A549 (cell line): ENCODE results near the gene TIAM2. TPM values are rescaled to one million over a fixed set of nuclear protein-coding genes. Genes with fewer than 3 reads are reported as not detected.

Experiments
- ATAC-seq, 2 experiments: fragments of 200-7000 bp in 1 of 2; fragments of >200 bp in 1 of 2; cut with Nextera tagmentation in 1 of 2; cut with Tn5 transposase in 1 of 2; 3 replicates each; pipeline versions ENCODE4 v1.8.0 to v1.9.1; 2018 to 2020; ENCODE audit warnings: mild to moderate bottlenecking in 1 of 2, moderate library complexity in 1 of 2
- CTCF ChIA-PET: fragments of 300-600 bp; sonication (Branson Sonifier 250); formaldehyde crosslinking; extraction: SDS; loops from one replicate; lab custom pipeline; 2021; ENCODE audit warnings: antibody characterized with exemption, inconsistent platforms; lab: Yijun Ruan, JAX
- POLR2A ChIA-PET: fragments of 350-600 bp; formaldehyde crosslinking; extraction: SDS; loops from one replicate; lab custom pipeline; 2021; ENCODE audit warnings: antibody characterized with exemption, inconsistent platforms; lab: Yijun Ruan, JAX
- DNase-seq, 2 experiments: peaks; one replicate each; pipeline versions ENCODE4 v3.0.0 to v3.0.0-alpha.2; 2011 to 2016; ENCODE audit warnings: low read depth in 1 of 2, low spot score in 1 of 2
- FAIRE-seq: peaks from 2 replicates; lab custom pipeline; 2011; peaks lifted over from hg19 to GRCh38; lab: Jason Lieb, UNC
- H3K27ac ChIP-seq, 2 experiments: fragments of >200 bp; sonication (Bioruptor Twin); formaldehyde crosslinking; 3 replicates each; pipeline ENCODE4 v1.5.1; 2016 to 2017
- H3K4me1 ChIP-seq: fragments of >200 bp; sonication (Bioruptor Twin); formaldehyde crosslinking; 3 replicates; pipeline ENCODE4 v1.6.1; 2016
- H3K4me2 ChIP-seq: fragments of >200 bp; sonication (Bioruptor Twin); formaldehyde crosslinking; 3 replicates; pipeline ENCODE4 v1.6.1; 2016
- H3K4me3 ChIP-seq: fragments of >200 bp; sonication (Bioruptor Twin); formaldehyde crosslinking; 3 replicates; pipeline ENCODE4 v1.5.1; 2016
- H3K9me3 ChIP-seq: fragments of >200 bp; sonication (Bioruptor Twin); formaldehyde crosslinking; 3 replicates; pipeline ENCODE4 v1.6.1; 2016
- ATOH8 ChIP-seq: fragments of 250-450 bp; sonication (Bioruptor Pico); IDR thresholded peaks from 2 replicates; pipeline ENCODE4 v1.5.0; 2020; ENCODE audit warnings: low read depth, mild to moderate bottlenecking, moderate library complexity
- CBX8 ChIP-seq: fragments of 200-600 bp; sonication (generic); IDR thresholded peaks from 2 replicates; pipeline ENCODE4 v1.6.1; 2016
- CEBPB ChIP-seq, 2 experiments: fragments of >200 bp in 1 of 2; sonication (Bioruptor Twin) in 1 of 2; formaldehyde crosslinking in 1 of 2; IDR thresholded peaks; 2 replicates each; pipeline ENCODE4 v1.6.1; 2012 to 2016
- CTCF ChIP-seq: fragments of >200 bp; sonication (Bioruptor Twin); formaldehyde crosslinking; IDR thresholded peaks from 3 replicates; pipeline ENCODE4 v1.5.1; 2016
- EP300 ChIP-seq, 2 experiments: fragments of >200 bp; sonication (Bioruptor Twin); formaldehyde crosslinking; IDR thresholded peaks; 2 replicates in 1 of 2; 3 replicates in 1 of 2; pipeline ENCODE4 v1.6.1; 2016 to 2017
- FOSB ChIP-seq: fragments of 250-450 bp; sonication (Bioruptor Pico); IDR thresholded peaks from 2 replicates; pipeline ENCODE4 v1.5.0; 2020; ENCODE audit warnings: mild to moderate bottlenecking, moderate library complexity
- KDM5A ChIP-seq: fragments of 200-600 bp; sonication (generic); IDR thresholded peaks from 2 replicates; pipeline ENCODE4 v1.6.1; 2016; ENCODE audit warnings: antibody characterized with exemption, mild to moderate bottlenecking
- MAX ChIP-seq: IDR thresholded peaks from 2 replicates; pipeline ENCODE4 v1.6.1; 2012
- MYC ChIP-seq: IDR thresholded peaks from 2 replicates; pipeline ENCODE4 v1.6.1; 2012; ENCODE audit warnings: mild to moderate bottlenecking, inconsistent platforms, low read length, improper control_type of control experiment, borderline replicate concordance
- NR3C1 ChIP-seq: fragments of >200 bp; sonication (Bioruptor Twin); formaldehyde crosslinking; IDR thresholded peaks from 3 replicates; pipeline ENCODE4 v1.6.1; 2017
- RCOR1 ChIP-seq: fragments of 150-350 bp; IDR thresholded peaks from 2 replicates; pipeline ENCODE4 v1.6.1; 2014; ENCODE audit warnings: antibody characterized with exemption, low read length, low read depth
- REST ChIP-seq: fragments of 200-600 bp; sonication (generic); IDR thresholded peaks from 2 replicates; pipeline ENCODE4 v1.6.1; 2016; ENCODE audit warnings: antibody characterized with exemption, mild to moderate bottlenecking, moderate library complexity
- TFCP2L1 ChIP-seq: fragments of 250-450 bp; sonication (Bioruptor Pico); IDR thresholded peaks from 2 replicates; pipeline ENCODE4 v1.5.0; 2021; ENCODE audit warnings: mild to moderate bottlenecking
- TP53 ChIP-seq: fragments of 250-450 bp; sonication (Bioruptor Pico); IDR thresholded peaks from 2 replicates; pipeline ENCODE4 v1.5.0; 2021; ENCODE audit warnings: mild to moderate bottlenecking, moderate library complexity
- USF2 ChIP-seq: fragments of 450-650 bp; IDR thresholded peaks from 2 replicates; pipeline ENCODE4 v1.6.1; 2014; ENCODE audit warnings: antibody characterized with exemption
- ZC3H11A ChIP-seq: fragments of 450-650 bp; IDR thresholded peaks from 2 replicates; pipeline ENCODE4 v1.6.1; 2014; ENCODE audit warnings: antibody characterized with exemption, mild to moderate bottlenecking
- ZSCAN20 ChIP-seq: fragments of 250-450 bp; sonication (Bioruptor Pico); IDR thresholded peaks from 2 replicates; pipeline ENCODE4 v1.8.0; 2022; ENCODE audit warnings: mild to moderate bottlenecking, moderate library complexity
- WGBS: methylation state at CpG from one replicate; pipeline ENCODE4 v1.1.6; 2017; ENCODE audit errors: missing lambda C conversion rate; 5-methylcytosine and 5-hydroxymethylcytosine counted together
- polyA plus RNA-seq, 4 experiments: library from polyadenylated mRNA; depleted of rRNA in 3 of 4; stranded (reverse); fragments of >200 nt; fragmentation: RNase III in 1 of 4; extraction: RNeasy Plus Mini Kit Qiagen cat#74134 plus additional on column Dnase treatment in 1 of 4; gene quantifications; 2 replicates in 3 of 4; 3 replicates in 1 of 4; pipeline ENCODE4 v1.2.3, GENCODE V29; 2011 to 2017

Gene TIAM2
- polyA plus RNA-seq, 2 of the 4 experiments (the other 2 are of a cell fraction) = 2.5 to 3.1 TPM

- DNase-seq = no peak
- ChIA-PET CTCF (interaction anchor here (0.9 kb wide), 1 partner anchor 39 kb away, joined by 4 read pairs; no protein-coding TSS in a partner anchor), POLR2A (no interaction called here)
- no peaks in the 10 kb centered on the region for H3K4me1 ChIP-seq
- H3K4me2 ChIP-seq = no peak overlapping the region
- no peaks in the 10 kb centered on the region for H3K9me3 ChIP-seq
- TF ChIP-seq MAX (no peak), REST (no peak), USF2 (no peak), KDM5A (no peak), TP53 (CRISPR knock-in tag) (no peak), FOSB (no peak), ZSCAN20 (CRISPR knock-in tag) (no peak), CBX8 (no peak), EP300 (IDR thresholded peaks at IDR 0.05) (no peak), ATOH8 (CRISPR knock-in tag) (no peak), CTCF (no peak), RCOR1 (no peak), CEBPB (IDR thresholded peaks at IDR 0.05) (no peak)
- no peak overlapping the region for H3K27ac ChIP-seq
- H3K4me3 ChIP-seq = no peak overlapping the region
- FAIRE-seq = no peak
- WGBS = 87% methylated on average over 5 of the region's 5 CpGs
- no peak for ATAC-seq
These were observed 121.4 kb downstream of the TIAM2 start for GRCh38 chr6:155116571-155116910.

- ATAC-seq = no peak
- Histone ChIP-seq H3K4me3 (no peak overlapping the region), H3K9me3 (no peaks in the 10 kb centered on the region), H3K27ac (no peak overlapping the region), H3K4me2 (no peak overlapping the region), H3K4me1 (no peaks in the 10 kb centered on the region)
- DNase-seq = no peak
- POLR2A ChIA-PET = no interaction called here
- CTCF ChIA-PET = interaction anchor here (0.9 to 1.2 kb wide), 2 partner anchors 39 to 443 kb away, joined by 3 to 4 read pairs; no protein-coding TSS in a partner anchor
- no peak for FAIRE-seq
- WGBS = 83% methylated on average over 13 of the region's 13 CpGs
- no peak for TF ChIP-seq MYC
- no peak for TF ChIP-seq TFCP2L1 (CRISPR knock-in tag)
- TF ChIP-seq ZC3H11A = no peak
- no peak for TF ChIP-seq FOSB
- TF ChIP-seq REST = no peak
- TF ChIP-seq NR3C1 = no peak
These were observed 122.1 kb downstream of the TIAM2 start for GRCh38 chr6:155117256-155117655.
